H9 (cell line): Measurements from ENCODE around the gene COPE. TPM values are rescaled to one million over a fixed set of nuclear protein-coding genes. Genes with fewer than 3 reads are reported as not detected.

ENCODE experiments used
- DNase-seq: peaks from one replicate; pipeline ENCODE4 v3.0.0-alpha.2; 2017
- H2AFZ ChIP-seq: one replicate; pipeline ENCODE4 v1.6.1; 2013; ENCODE audit warnings: mild to moderate bottlenecking, low read length, control low read depth, moderate library complexity
- H2AK5ac ChIP-seq: 2 replicates; pipeline ENCODE4 v1.6.1; 2013; ENCODE audit warnings: low read length, control low read depth, mixed read lengths; ENCODE audit not compliant: insufficient read length
- H2BK120ac ChIP-seq: one replicate; pipeline ENCODE4 v1.6.1; 2013; ENCODE audit warnings: low read depth, mild to moderate bottlenecking, low read length, control low read depth, inconsistent platforms; ENCODE audit not compliant: poor library complexity, severe bottlenecking
- H2BK12ac ChIP-seq: 2 replicates; pipeline ENCODE4 v1.6.1; 2013; ENCODE audit warnings: low read length, control low read depth, mixed read lengths, low read depth; ENCODE audit not compliant: insufficient read length
- H2BK15ac ChIP-seq: 2 replicates; pipeline ENCODE4 v1.6.1; 2013; ENCODE audit warnings: low read depth, low read length, control low read depth
- H2BK20ac ChIP-seq: one replicate; pipeline ENCODE4 v1.6.1; 2013; ENCODE audit warnings: low read depth, mild to moderate bottlenecking, low read length, control low read depth, inconsistent platforms; ENCODE audit not compliant: poor library complexity, severe bottlenecking
- H2BK5ac ChIP-seq: 2 replicates; pipeline ENCODE4 v1.6.1; 2013; ENCODE audit warnings: low read length, control low read depth, mixed read lengths; ENCODE audit not compliant: insufficient read length
- H3K14ac ChIP-seq: 2 replicates; pipeline ENCODE4 v1.6.1; 2013; ENCODE audit warnings: low read length, control low read depth; ENCODE audit not compliant: insufficient read depth
- H3K18ac ChIP-seq: 2 replicates; pipeline ENCODE4 v1.6.1; 2013; ENCODE audit warnings: low read depth, mild to moderate bottlenecking, mixed read lengths, low read length, control low read depth; ENCODE audit not compliant: insufficient read length
- H3K23ac ChIP-seq: 2 replicates; pipeline ENCODE4 v1.6.1; 2013; ENCODE audit warnings: low read length, control low read depth, mixed read lengths, low read depth; ENCODE audit not compliant: insufficient read length
- H3K23me2 ChIP-seq: 2 replicates; pipeline ENCODE4 v1.6.1; 2013; ENCODE audit warnings: low read depth, mild to moderate bottlenecking, mixed read lengths, low read length, control low read depth; ENCODE audit not compliant: insufficient read length, poor library complexity, severe bottlenecking
- H3K27ac ChIP-seq: 2 replicates; pipeline ENCODE4 v1.5.1; 2013; ENCODE audit warnings: low read length, control low read depth, mixed read lengths, low read depth; ENCODE audit not compliant: insufficient read length
- H3K27me3 ChIP-seq: 2 replicates; pipeline ENCODE4 v1.6.1; 2013; ENCODE audit warnings: low read length, control low read depth, inconsistent platforms; ENCODE audit not compliant: insufficient read depth
- H3K4ac ChIP-seq: 2 replicates; pipeline ENCODE4 v1.6.1; 2013; ENCODE audit warnings: low read depth, mild to moderate bottlenecking, control low read depth, inconsistent platforms, low read length, moderate library complexity
- H3K4me1 ChIP-seq: 2 replicates; pipeline ENCODE4 v1.6.1; 2013; ENCODE audit warnings: low read length, control low read depth, inconsistent platforms; ENCODE audit not compliant: insufficient read depth
- H3K4me2 ChIP-seq: 2 replicates; pipeline ENCODE4 v1.6.1; 2013; ENCODE audit warnings: low read length, control low read depth, mixed read lengths; ENCODE audit not compliant: insufficient read length, insufficient read depth
- H3K56ac ChIP-seq: 2 replicates; pipeline ENCODE4 v1.6.1; 2013; ENCODE audit warnings: low read depth, mild to moderate bottlenecking, mixed read lengths, low read length, control low read depth; ENCODE audit not compliant: insufficient read length
- H3K79me1 ChIP-seq: 2 replicates; pipeline ENCODE4 v1.6.1; 2013; ENCODE audit warnings: low read depth, mild to moderate bottlenecking, moderate library complexity, low read length, control low read depth, inconsistent platforms; ENCODE audit not compliant: insufficient read depth, poor library complexity, severe bottlenecking
- H3K79me2 ChIP-seq: 2 replicates; pipeline ENCODE4 v1.6.1; 2013; ENCODE audit warnings: low read length, control low read depth, inconsistent platforms; ENCODE audit not compliant: insufficient read depth
- H3K9ac ChIP-seq: 2 replicates; pipeline ENCODE4 v1.6.1; 2013; ENCODE audit warnings: low read length, control low read depth, mixed read lengths; ENCODE audit not compliant: insufficient read length; ENCODE audit errors: extremely low read depth
- H3K9me3 ChIP-seq: one replicate; pipeline ENCODE4 v1.6.1; 2013; ENCODE audit warnings: low read depth, low read length, inconsistent platforms; ENCODE audit not compliant: control insufficient read depth
- H3T11ph ChIP-seq: one replicate; pipeline ENCODE4 v1.6.1; 2013; ENCODE audit warnings: mild to moderate bottlenecking, low read length, control low read depth, inconsistent platforms
- H4K20me1 ChIP-seq: one replicate; pipeline ENCODE4 v1.6.1; 2013; ENCODE audit not compliant: control insufficient read depth, insufficient read length, insufficient read depth
- H4K5ac ChIP-seq: 2 replicates; pipeline ENCODE4 v1.6.1; 2013; ENCODE audit warnings: low read depth, mild to moderate bottlenecking, mixed read lengths, low read length, control low read depth; ENCODE audit not compliant: insufficient read length
- H4K8ac ChIP-seq: replicated peaks from 2 replicates; pipeline ENCODE4 v1.6.1; 2013; ENCODE audit warnings: low read length, control low read depth, mixed read lengths, low read depth; ENCODE audit not compliant: insufficient read length
- H4K91ac ChIP-seq: 2 replicates; pipeline ENCODE4 v1.6.1; 2013; ENCODE audit warnings: low read depth, mild to moderate bottlenecking, moderate library complexity, mixed read lengths, low read length, control low read depth; ENCODE audit not compliant: insufficient read length
- H3K27ac Mint-ChIP-seq, 3 experiments: 2 replicates in 2 of 3; 3 replicates in 1 of 3; pipeline ENCODE4 v1.8.0; 2020 to 2021; ENCODE audit warnings: mixed read lengths in 3 of 3, mild to moderate bottlenecking in 1 of 3, moderate library complexity in 1 of 3
- H3K27me3 Mint-ChIP-seq: 2 replicates; pipeline ENCODE4 v1.8.0; 2021; ENCODE audit warnings: low read depth, mild to moderate bottlenecking, moderate library complexity, mixed read lengths
- H3K36me3 Mint-ChIP-seq, 3 experiments: 2 replicates in 2 of 3; 3 replicates in 1 of 3; pipeline ENCODE4 v1.8.0; 2020 to 2021; ENCODE audit warnings: low read depth in 3 of 3, mixed read lengths in 3 of 3; ENCODE audit not compliant: insufficient read depth in 1 of 3
- H3K4me1 Mint-ChIP-seq, 2 experiments: 2 replicates each; pipeline ENCODE4 v1.8.0; 2020; ENCODE audit warnings: mixed read lengths in 2 of 2
- H3K4me3 Mint-ChIP-seq, 2 experiments: 2 replicates in 1 of 2; 3 replicates in 1 of 2; pipeline ENCODE4 v1.8.0; 2020 to 2021; ENCODE audit warnings: mild to moderate bottlenecking in 2 of 2, mixed read lengths in 2 of 2, moderate library complexity in 1 of 2
- H3K9me3 Mint-ChIP-seq, 2 experiments: 2 replicates in 1 of 2; 3 replicates in 1 of 2; pipeline ENCODE4 v1.8.0; 2020; ENCODE audit warnings: mild to moderate bottlenecking in 2 of 2, mixed read lengths in 2 of 2, moderate library complexity in 1 of 2
- CTCF ChIP-seq: fragments of 200-600 bp; sonication (generic); conservative IDR thresholded peaks from 3 replicates; pipeline ENCODE4 v1.8.0; 2021; ENCODE audit warnings: antibody characterized with exemption, mild to moderate bottlenecking
- WGBS: extraction: QIAGEN DNeasy Blood & Tissue Kit; methylation state at CpG from one replicate; pipeline ENCODE4 v1.1.7; 2013; ENCODE audit warnings: missing lambda C conversion rate, low lambda C conversion rate, mixed read lengths; ENCODE audit not compliant: insufficient read length; ENCODE audit errors: extremely low coverage; 5-methylcytosine and 5-hydroxymethylcytosine counted together
- total RNA-seq: library from RNA; stranded (reverse); gene quantifications from 2 replicates; pipeline ENCODE4 v1.2.1, GENCODE V29; 2021

COPE gene
- total RNA-seq, 1 experiment from 2014 or later: 198 TPM

GRCh38 chr19:18905058-18905456 is 14.1 kb downstream of the COPE start:
- no peak for TF ChIP-seq CTCF
- Histone ChIP-seq H3K27me3 (no peaks in the 10 kb centered on the region), H3K23ac (no peak overlapping the region), H3K14ac (no peak overlapping the region), H3K4ac (no peak overlapping the region), H3K18ac (no peak overlapping the region), H3K4me2 (no peak overlapping the region), H3K56ac (no peak overlapping the region), H2BK120ac (no peak overlapping the region), H2BK5ac (no peak overlapping the region), H4K5ac (no peak overlapping the region), H3K79me2 (no peaks in the 10 kb centered on the region), H2BK15ac (no peak overlapping the region), H3K23me2 (no peaks in the 10 kb centered on the region), H3K27ac (no peak overlapping the region), H2BK20ac (no peak overlapping the region), H3K9me3 (no peaks in the 10 kb centered on the region), H3T11ph (no peak overlapping the region), H4K20me1 (no peaks in the 10 kb centered on the region), H4K91ac (no peak overlapping the region), H4K8ac (no peak overlapping the region), H2AK5ac (no peak overlapping the region), H3K79me1 (no peaks in the 10 kb centered on the region), H2BK12ac (no peak overlapping the region), H3K9ac (no peak overlapping the region), H3K4me1 (no peaks in the 10 kb centered on the region), H2AFZ (no peak overlapping the region)
- no peak overlapping the region for H3K4me3 Mint-ChIP-seq
- WGBS: no CpG with 5 or more reads among the region's 8 CpGs
- no peaks in the 10 kb centered on the region; a peak in 1 of 5 replicates for H3K9me3 Mint-ChIP-seq
- no peak for DNase-seq
- no peaks in the 10 kb centered on the region for H3K27me3 Mint-ChIP-seq
- H3K27ac Mint-ChIP-seq: no peak overlapping the region; a peak in 1 of 7 replicates
- H3K4me1 Mint-ChIP-seq: no peaks in the 10 kb centered on the region
- peaks cover 4 to 23% (median 19%) of the 10 kb centered on the region in 3 experiments; a peak in 6 of 7 replicates for H3K36me3 Mint-ChIP-seq
